ENCODE results near the gene EFCAB12.

The EFCAB12 gene

DNA sequence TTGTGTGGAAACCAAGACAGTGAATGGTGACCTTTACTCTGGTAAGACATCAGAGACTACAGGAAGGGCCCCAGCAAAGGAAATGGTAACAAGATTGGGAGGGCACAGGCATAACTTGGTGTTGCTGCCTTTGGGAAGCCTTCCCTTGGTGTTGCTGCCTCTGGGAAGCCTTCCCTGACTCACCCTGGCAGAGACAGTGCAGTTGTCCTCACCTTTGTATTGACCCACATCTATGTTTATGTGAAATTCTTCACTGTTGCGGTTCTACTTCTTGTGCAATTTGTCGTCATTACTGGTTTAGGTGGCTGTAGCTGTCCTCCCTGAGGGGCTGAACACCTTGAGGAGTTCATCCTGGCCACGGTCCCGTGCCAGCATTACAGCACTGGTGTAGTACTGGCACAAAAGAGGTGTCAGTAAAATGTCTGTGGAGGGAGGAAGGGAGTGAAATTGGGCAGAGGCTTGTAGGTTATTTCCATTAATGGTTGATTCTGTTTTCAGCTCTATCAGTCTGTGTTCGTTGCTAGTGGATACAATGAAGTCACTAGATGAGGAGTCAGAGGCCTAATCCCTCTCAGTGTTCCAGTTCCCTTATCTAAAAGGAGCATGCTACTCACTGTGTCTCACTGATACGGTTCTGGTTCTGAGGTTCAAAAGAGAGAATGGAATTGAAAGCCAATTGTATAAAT, 33.2 kb upstream of the EFCAB12 start:
- TF ChIP-seq, protein P1, sequence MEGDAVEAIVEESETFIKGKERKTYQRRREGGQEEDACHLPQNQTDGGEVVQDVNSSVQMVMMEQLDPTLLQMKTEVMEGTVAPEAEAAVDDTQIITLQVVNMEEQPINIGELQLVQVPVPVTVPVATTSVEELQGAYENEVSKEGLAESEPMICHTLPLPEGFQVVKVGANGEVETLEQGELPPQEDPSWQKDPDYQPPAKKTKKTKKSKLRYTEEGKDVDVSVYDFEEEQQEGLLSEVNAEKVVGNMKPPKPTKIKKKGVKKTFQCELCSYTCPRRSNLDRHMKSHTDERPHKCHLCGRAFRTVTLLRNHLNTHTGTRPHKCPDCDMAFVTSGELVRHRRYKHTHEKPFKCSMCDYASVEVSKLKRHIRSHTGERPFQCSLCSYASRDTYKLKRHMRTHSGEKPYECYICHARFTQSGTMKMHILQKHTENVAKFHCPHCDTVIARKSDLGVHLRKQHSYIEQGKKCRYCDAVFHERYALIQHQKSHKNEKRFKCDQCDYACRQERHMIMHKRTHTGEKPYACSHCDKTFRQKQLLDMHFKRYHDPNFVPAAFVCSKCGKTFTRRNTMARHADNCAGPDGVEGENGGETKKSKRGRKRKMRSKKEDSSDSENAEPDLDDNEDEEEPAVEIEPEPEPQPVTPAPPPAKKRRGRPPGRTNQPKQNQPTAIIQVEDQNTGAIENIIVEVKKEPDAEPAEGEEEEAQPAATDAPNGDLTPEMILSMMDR (IDR thresholded peaks at IDR 0.05; ENCODE audit: low read depth, low read length), result no peak
- no peak for DNase-seq (ENCODE audit: low read depth, low spot score)
- in situ Hi-C loops (cut with HindIII; ENCODE audit: low sequenced_read_pairs), result no loop called here

DNA sequence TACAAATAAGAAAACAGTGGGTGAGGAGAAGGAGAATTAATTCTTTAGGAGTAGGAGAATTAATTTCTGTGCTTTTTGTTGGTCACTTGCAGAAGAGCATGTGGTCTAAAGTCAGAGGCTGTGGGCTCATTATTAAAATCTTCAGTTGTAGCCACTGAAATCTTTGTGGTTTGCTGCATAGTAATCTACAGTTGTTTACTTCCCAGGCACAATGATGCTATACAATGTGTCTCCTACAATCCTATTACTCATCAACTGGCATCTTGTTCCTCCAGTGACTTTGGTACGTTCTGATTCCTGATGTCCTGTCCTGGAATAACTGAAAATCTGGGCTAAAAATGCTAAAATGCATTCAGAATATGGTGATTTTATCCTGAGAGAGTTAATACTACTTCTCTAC, 32.6 kb upstream of the EFCAB12 start:
- DNase-seq (ENCODE audit: low read depth, low spot score), result peak; percentile 46
- in situ Hi-C loops (cut with HindIII; ENCODE audit: low sequenced_read_pairs), result no loop called here
- TF ChIP-seq, protein P1 (IDR thresholded peaks at IDR 0.05; ENCODE audit: low read depth, low read length), result no peak
- H3K4me3 ChIP-seq (ENCODE audit: low read depth, low read length), result no peak overlapping the region

More for the DNA sequence above, 33.2 kb upstream of the EFCAB12 start:
- no peak overlapping the region for H3K4me3 ChIP-seq (ENCODE audit: low read depth, low read length)

DNA sequence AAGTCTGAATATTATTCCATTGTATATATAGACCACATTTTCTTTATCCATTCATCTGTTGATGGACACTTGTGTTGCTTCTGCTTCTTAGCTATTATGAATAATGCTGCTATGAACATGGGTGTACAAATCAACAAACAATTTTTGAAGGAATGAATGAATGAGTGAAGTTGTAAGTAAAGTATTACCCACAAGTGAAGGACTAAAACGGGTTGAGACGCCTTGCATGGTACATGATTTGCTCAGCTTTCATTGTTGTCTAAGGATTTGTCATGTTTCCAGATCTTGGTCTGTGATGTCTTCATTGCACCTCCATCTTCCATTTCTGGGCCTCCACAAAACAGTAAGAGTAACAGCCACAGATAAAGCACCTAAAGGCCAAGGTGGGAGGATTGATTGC, 32.1 kb upstream of the EFCAB12 start:
- DNase-seq (ENCODE audit: low read depth, low spot score), result no peak
- TF ChIP-seq, protein P1 (IDR thresholded peaks at IDR 0.05; ENCODE audit: low read depth, low read length), result no peak
- in situ Hi-C loops (cut with HindIII; ENCODE audit: low sequenced_read_pairs), result no loop called here
- H3K4me3 ChIP-seq (ENCODE audit: low read depth, low read length), result no peak overlapping the region

DNA sequence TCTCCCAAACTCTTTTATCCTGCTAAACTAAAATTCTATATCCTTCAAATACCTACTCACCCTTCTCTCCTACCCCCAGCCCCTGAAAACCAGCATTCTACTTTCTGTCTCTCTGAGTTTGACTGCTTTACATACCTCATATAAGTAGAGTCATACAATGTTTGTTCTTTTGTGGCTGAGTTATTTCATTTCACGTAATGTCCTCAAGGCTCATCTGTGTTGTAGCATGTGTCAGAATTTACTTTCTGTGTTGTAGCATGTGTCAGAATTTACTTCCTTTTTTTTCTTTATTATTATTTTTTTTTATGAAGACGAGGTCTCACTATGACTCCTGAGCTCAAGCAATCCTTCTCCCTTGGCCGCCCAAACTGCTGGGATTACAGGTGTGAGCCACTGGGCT, 31.7 kb upstream of the EFCAB12 start:
- no peak overlapping the region for H3K4me3 ChIP-seq (ENCODE audit: low read depth, low read length)
- TF ChIP-seq, protein P1 (IDR thresholded peaks at IDR 0.05; ENCODE audit: low read depth, low read length), result no peak
- no peak for DNase-seq (ENCODE audit: low read depth, low spot score)
- in situ Hi-C loops (cut with HindIII; ENCODE audit: low sequenced_read_pairs), result no loop called here

DNA sequence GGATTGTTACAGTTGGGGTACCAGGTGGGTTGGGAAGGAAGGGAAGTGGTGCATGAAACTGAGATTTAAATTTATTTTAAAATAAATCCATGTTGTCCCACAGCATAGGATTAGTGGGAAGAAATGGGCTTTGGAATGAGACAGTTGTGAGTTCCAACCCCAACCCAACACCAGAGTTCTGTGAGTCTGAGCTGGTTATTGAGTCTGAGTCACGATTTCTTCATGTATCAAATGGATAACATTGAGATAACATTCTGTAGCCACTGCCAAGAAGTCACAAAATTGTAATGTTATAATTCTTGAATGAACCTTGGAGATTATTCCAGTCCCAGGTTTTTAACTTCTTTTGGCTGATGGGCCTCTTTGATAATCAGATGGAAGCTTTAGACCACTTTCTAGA, 25.3 kb upstream of the EFCAB12 start:
- TF ChIP-seq, protein P1 (IDR thresholded peaks at IDR 0.05; ENCODE audit: low read depth, low read length), result no peak
- in situ Hi-C loops (cut with HindIII; ENCODE audit: low sequenced_read_pairs), result no loop called here
- DNase-seq (ENCODE audit: low read depth, low spot score), result no peak
- no peak overlapping the region for H3K4me3 ChIP-seq (ENCODE audit: low read depth, low read length)

DNA sequence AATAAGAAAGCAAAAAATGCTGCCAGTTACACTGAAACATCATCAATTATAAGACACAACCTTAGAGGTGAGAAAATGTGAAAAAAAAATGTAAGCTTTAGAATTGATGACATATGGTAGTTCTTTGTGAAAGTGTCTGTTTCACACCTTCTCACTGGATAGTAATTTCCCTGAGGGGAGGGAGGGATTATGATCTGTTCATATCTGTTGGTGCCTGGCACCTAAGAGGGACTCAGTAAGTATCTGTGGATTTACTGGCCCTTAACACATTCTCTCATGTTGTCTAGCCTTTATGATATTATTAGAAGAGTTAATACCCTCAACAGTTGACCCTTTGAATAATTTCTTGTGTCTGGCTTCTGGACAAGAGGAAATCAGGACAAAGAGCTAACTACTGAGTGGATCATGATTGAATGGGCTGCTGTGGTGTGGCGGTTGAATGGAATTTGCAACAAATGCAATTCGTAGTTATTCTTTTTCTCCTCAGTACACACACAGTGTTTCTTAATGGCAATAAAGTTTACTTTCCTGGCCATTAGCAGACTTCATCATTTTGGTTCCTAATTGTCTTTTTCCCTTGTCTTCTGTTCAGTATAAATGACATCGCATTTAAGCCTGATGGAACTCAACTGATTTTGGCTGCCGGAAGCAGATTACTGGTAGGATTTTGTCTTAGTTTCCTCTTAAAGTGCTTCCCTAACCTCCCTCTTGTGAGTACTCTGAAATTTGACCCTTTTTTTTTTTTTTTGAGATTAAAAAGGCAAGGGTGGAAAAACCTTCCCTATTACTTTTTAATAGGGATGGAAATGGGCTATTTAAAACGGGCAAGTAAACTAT, 21.1 kb upstream of the EFCAB12 start:
- H3K4me3 ChIP-seq (ENCODE audit: low read depth, low read length), result no peak overlapping the region
- TF ChIP-seq, protein P1 (IDR thresholded peaks at IDR 0.05; ENCODE audit: low read depth, low read length), result no peak
- peak; percentile 30 for DNase-seq (ENCODE audit: low read depth, low spot score)
- in situ Hi-C loops (cut with HindIII; ENCODE audit: low sequenced_read_pairs), result no loop called here
